ENCODE measurements around the gene CEP104.

The CEP104 gene

GRCh38 chr1:3868464-3869006, 11.5 kb upstream of the CEP104 start:
- TF ChIP-seq CTCF (IDR thresholded peaks at IDR 0.05; ENCODE audit: insufficient read depth, missing control alignments) = no peak
- no peak for DNase-seq (ENCODE audit: insufficient read length, low spot score)
- no peak for FAIRE-seq

GRCh38 chr1:3865606-3866160, 8.7 kb upstream of the CEP104 start:
- no peak for FAIRE-seq
- TF ChIP-seq CTCF (IDR thresholded peaks at IDR 0.05; ENCODE audit: insufficient read depth, missing control alignments) = no peak
- no peak for DNase-seq (ENCODE audit: insufficient read length, low spot score)

GRCh38 chr1:3864884-3865283, 7.9 kb upstream of the CEP104 start:
- DNase-seq (ENCODE audit: insufficient read length, low spot score) (no peak), FAIRE-seq (no peak)
- no peak for TF ChIP-seq CTCF (IDR thresholded peaks at IDR 0.05; ENCODE audit: insufficient read depth, missing control alignments)

GRCh38 chr1:3863231-3863935, 6.4 kb upstream of the CEP104 start:
- no peak for DNase-seq (ENCODE audit: insufficient read length, low spot score)
- TF ChIP-seq CTCF (IDR thresholded peaks at IDR 0.05; ENCODE audit: insufficient read depth, missing control alignments) = no peak
- FAIRE-seq = no peak

GRCh38 chr1:3858231-3858981, 1.4 kb upstream of the CEP104 start:
- TF ChIP-seq CTCF (IDR thresholded peaks at IDR 0.05; ENCODE audit: insufficient read depth, missing control alignments) = no peak
- DNase-seq (ENCODE audit: insufficient read length, low spot score) (no peak), FAIRE-seq (no peak)

GRCh38 chr1:3857791-3858129, 749 bp upstream of the CEP104 start:
- DNase-seq (ENCODE audit: insufficient read length, low spot score) (no peak), FAIRE-seq (no peak)
- TF ChIP-seq CTCF (IDR thresholded peaks at IDR 0.05; ENCODE audit: insufficient read depth, missing control alignments) = no peak

Measured in D721Med (cell line).